Ovary (tissue), 3 donors: ENCODE data around the gene TNS4.
A peak's percentile ranks its signal among the peaks of the same experiment; 100 is the strongest.

Source experiments
- CTCF ChIP-seq, 3 donors: fragments of 450-650 bp in 2 of 3; fragments of 200-600 bp in 1 of 3; IDR thresholded peaks; one replicate each; pipeline versions ENCODE4 v1.5.1 to v1.8.0; 2016 to 2022; ENCODE audit warnings: antibody characterized with exemption in 3 of 3, mild to moderate bottlenecking in 1 of 3
- EP300 ChIP-seq: sonication (generic); formaldehyde crosslinking; IDR thresholded peaks from one replicate; pipeline ENCODE4 v1.6.1; 2017; ENCODE audit warnings: antibody characterized with exemption
- POLR2A ChIP-seq: fragments of 450-650 bp; IDR thresholded peaks from one replicate; pipeline ENCODE4 v1.6.1; 2017; ENCODE audit warnings: antibody characterized with exemption, mild to moderate bottlenecking, moderate library complexity
- donor health status: DM: no; HTN: no; CAD: no.

- TF ChIP-seq CTCF (IDR thresholded peaks at IDR 0.05) (no peak), EP300 (no peak), POLR2A (peak; percentile 15)
Observed at GRCh38 chr17:40459636-40460603, 41.5 kb downstream of the TNS4 start.
